Epidermal melanocyte (primary cell): ENCODE data around the gene TTLL1.

Experiments
- DNase-seq: peaks from one replicate; pipeline ENCODE4 v3.0.0; 2011; ENCODE audit warnings: low spot score; ENCODE audit not compliant: insufficient read length

Gene TTLL1

DNA sequence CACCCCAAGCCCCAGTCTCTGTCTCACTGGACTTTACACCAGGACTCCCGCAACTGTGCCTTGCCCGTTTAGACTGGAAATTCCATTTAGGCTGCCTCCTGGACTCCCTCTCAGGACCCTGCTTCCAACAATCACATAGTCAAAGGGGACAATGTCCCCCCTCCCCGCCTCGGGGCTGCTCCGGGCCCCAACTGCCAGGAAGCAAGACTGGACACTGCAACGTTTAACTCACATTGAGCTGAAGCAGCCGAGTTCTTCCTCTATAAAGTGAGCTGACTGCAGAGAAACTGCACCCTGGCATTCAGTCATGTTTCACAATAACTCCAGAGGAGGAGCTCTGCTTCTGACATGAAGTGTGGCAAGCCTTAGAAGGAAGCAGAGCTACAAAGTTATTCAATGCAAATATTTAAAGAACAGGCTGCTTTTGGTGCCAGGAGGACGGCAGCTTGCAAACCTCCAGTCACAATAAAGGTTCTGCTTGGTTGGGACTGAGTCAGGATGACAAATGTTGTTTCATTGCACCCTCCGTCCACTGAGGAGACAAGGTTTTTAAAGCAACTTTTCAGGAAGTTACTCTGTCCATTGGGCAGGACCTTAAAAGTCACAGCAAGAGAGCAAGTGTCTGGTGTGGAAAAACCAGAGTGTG is 94.2 kb downstream of the TTLL1 start:
- DNase-seq: peak; percentile 70

DNA sequence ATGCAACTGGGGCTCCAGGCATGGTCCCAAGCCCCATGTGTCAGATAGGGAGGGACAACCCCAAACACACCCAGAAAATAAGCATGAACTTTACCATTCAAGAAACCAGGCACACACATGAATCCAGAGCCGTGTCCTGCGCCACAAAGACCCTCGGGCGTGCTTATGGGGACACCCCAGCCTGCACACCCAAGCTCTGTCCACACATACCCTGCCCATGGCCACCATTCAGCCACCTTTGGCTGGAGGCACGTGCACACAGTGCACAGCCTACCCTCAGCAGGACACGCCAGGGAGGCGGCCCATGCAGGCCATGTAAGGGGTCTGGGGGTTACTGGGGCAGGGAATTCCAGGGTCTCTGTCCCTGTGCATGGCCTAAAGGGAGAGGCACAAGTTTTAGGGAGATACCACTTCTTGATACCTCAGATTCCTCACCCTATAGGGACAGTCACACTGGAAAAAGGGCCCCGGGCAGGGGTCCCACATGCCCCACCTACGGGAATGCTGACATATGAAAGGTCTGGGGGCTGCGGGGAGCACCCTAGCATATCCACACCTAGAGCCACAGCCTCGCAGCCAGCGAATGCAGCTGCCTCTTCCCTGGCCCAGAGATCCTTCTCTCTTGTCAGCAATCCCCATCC is 94.8 kb downstream of the TTLL1 start:
- DNase-seq: no peak

- DNase-seq: no peak
Observed at GRCh38 chr22:42993651-42994275, 95.4 kb downstream of the TTLL1 start.

GRCh38 chr22:42992886-42993479 is 96.2 kb downstream of the TTLL1 start:
- DNase-seq: no peak

DNA sequence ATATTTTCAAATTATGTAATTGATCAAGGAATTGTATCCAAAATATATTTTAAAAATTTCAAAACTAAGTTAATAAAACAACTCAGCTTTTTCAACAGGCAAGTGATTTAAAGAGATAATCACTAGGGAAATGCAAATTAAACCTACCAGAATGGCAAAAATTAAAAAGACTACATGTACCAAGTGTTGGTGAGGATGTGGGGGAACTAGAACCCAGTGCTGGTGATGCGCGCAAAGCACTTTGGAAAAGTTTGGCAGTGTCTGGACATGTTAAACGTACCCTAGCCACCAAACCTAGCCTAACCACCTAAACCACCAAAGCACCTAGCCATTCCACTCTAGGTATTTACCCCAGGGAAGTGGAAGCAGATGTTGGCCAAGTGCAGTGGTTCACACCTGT is 97.1 kb downstream of the TTLL1 start:
- no peak for DNase-seq

DNA sequence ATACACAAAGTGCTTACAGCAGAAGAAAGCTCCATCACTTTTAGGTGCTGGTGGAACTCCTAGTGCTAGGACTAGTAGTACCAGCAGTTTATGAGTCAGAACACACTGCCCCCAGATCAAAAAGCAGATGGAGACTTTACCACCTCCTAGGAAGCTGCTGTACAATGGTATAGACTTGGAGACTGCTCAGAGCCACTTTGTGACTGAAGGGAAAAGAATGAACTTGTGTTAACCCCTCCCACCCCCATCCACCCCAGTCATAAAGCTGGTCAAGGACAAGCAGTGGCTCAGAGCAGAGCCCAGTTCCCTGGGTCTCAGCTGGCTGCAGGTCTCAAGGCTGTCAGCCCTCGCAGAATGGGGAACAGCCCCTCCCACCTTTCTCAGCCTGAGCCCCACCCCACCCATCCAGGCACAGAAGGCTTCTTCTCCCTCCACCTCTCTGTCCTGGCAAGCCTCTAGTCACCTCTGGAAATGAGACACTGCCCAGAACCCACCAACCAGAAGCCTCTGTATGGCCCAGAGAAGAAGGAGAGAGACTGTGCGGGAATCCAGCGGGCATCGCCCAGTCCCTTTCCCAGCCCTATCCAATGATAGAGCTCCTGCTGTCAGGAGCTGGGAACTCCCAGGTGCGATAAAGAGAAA is 98.1 kb downstream of the TTLL1 start:
- no peak for DNase-seq

DNA sequence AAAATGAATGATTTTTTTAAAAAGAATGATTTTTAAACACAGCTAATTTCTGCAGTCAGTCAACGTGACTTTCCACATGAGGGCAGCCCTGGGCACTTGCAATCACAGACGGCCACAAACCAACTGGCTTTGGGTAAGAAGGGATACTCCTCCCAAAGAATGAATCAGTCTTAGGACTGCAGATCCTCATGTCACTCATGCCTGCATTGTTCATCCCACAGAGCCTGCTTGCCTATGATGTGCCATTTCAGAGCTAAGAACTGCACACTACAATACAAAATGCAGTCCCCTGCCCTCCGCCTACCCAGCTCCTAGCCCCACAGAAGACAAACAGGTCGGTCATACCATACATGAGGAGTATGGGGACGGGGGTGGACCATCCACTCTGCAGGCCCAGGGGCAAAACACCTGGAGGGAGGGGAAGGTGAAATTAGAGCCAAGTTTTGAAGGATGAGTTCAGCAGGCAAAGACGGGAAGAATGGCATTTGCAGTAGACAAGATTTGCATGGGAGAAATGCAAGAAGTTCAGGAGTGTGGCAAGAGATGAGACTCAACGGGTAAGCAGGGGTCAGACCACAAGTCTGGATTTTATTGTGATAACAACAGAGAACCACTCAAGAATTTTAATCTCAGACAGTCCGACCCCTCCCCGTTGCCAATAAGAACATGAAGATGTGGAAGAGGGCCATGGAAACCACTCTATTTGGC is 98.9 kb downstream of the TTLL1 start:
- peak; percentile 90 for DNase-seq
